ENCODE results near the gene BMP4.
"Not testable (repeated sequence)": the region's sequence is repeated elsewhere in the genome, so short reads cannot be mapped to it uniquely, and the experiment has no call there.

Gene BMP4
- 0 to 0.27 (median 0.16) reads per million in 4 donors for total RNA-seq

- peak in 1 of 5 donors; percentile 36 for DNase-seq
These were observed at the start of gene BMP4 for GRCh38 chr14:53956427-53957201. BMP4 (minus strand) TSS chr14:53956825; CDS start chr14:53952222, 4,603 bp downstream.

- DNase-seq = no peak
These were observed 46.4 kb upstream of the BMP4 start for GRCh38 chr14:54003064-54003463.

DNA sequence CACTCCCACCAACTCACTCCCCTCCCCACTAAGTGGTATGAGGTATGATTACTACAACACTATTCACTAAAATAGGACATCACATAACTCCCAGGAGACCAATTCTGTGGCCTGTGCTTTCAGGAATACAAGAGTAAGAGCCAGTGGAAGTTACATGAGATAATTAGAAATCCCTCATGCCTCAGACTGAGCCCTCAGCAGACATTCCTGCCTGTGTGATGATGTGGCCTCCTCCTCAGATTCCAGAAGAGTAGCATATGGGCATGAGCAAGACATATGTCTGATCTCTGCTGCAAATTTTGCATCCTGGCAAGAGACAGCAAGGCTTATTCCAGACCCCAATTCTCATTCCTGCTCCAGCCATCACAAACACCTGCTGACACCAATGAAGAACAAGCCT lies 46.0 kb upstream of the BMP4 start:
- no peak for DNase-seq

DNA sequence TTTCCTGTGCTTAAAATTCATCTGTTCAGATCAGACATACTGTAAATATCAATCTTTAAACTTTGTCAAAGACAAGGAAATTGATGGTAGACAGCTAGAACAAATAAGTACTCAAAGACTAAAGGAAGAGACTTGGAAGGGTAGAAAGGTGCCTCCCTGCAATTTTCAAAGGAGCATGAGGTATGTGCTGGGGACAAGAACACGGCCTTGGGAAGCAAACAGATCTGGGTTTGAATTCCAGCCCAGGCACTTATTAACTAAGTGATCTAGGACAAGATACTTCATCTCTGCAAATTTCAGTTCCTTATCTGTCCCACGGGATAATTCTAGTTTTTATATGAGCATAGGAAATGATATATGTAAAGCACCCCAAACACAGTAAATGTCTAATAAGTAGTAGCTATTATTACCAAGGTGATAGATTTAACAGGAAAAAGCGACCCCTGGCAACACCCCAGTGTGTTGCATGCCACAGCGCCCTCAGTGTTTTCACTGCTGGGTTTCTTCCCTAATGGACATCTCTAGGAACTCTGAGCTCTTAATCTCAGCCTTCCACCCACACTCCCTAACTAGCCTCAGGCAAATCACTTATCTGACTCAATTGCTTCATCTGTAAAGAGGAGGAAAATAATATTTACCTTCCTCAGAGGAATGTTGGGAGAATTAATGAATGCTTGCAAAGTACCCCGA lies 44.7 kb upstream of the BMP4 start:
- no peak for DNase-seq

DNA sequence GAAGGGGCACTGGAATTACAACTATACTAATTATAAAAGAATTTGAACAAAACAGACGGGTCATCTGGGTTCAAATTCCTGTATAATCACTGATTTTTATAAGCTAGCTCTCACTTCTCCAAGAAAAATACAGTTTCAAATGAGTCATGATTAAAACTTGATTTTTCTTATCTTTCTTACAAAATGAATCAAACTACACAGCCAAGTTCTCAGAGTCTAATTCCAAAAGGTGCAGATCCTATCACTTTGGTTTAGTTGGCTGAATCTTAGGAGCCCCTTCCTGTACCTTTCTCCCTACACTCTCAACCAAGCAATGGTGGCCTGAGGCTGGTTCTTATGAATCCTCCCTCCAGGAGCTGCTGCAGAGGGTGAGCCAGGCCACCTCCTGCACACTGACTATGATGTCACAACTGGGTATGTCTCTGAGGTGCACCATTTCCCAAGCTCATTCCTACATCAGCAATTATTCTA lies 43.8 kb upstream of the BMP4 start:
- no peak for DNase-seq

GRCh38 chr14:53999061-53999488 lies 42.5 kb upstream of the BMP4 start:
- no peak for DNase-seq

DNA sequence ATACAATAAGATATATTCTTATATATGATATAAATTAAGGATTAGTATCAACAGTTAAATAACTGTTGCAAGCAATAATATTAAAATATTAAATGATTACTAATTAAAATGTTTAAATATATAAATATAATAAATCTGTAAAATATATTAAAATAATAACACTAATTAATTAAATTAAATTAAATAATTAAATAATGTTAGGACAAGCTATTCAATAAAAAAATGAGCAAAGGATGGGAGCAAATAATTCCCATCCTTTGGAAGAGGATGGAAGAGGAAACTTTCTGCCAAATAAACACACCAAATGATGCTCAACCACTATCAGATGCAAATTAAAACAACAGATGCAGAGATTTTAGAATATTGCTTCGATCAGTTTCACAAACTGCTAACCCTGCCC lies 39.4 kb upstream of the BMP4 start:
- DNase-seq = no peak

DNA sequence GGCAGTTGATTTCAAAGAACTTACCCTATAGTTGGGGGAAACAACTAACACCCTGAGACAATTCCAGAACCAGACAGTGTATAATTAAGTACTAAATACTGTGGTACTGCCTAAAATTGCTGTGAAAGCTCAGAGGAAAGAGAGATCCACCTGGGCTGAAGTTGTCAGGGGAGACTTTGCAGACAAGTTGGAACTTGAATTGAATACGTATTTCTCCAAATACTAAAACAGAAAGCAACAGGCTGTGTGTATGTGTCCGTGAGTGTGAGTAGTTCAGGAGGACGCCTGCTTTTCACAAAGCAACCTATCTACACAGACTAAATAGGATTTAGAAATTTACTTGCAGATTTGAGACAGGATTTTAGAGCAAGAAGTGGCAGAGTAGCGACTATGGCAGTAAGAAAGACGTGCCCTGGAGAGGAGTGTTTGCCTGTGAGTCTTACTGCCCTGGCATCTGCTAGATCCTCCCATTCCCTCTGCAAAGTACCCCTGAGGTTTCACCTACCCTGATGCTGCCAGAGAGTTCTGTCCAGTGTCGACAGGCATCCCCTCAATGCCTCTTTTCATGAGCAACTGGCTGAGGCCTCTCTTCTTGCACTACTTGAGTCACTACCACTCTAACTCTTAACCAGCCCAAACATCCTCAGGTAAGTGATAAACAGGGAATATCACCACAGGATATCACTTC lies 37.4 kb upstream of the BMP4 start:
- DNase-seq = no peak

DNA sequence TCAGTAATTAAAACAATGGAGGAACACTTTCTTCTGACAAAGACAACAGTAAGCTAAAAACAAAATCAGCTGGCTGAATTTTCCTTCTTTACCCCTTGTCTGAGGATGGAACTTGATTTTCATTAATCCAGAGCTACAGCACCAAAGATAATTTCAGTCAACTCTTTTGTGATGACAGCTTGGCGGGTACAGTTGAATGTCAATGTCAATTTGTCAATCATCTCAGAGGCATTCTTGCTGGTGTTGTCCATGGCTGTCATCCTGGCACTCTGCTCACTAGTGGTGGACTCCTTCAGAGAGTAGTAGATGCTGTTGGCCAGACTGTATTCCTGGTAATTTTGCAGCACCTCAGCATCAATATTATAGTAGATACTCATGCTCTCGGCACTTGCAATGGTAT lies 34.4 kb upstream of the BMP4 start:
- no peak for DNase-seq

- not testable (repeated sequence) for DNase-seq
These were observed 30.1 kb upstream of the BMP4 start for GRCh38 chr14:53986718-53987117.

- DNase-seq = not testable (repeated sequence)
These were observed 28.3 kb upstream of the BMP4 start for GRCh38 chr14:53984958-53985357.

- no peak for DNase-seq
These were observed 26.5 kb upstream of the BMP4 start for GRCh38 chr14:53983112-53983511.

- no peak for DNase-seq
These were observed 25.9 kb upstream of the BMP4 start for GRCh38 chr14:53982546-53982945.

DNA sequence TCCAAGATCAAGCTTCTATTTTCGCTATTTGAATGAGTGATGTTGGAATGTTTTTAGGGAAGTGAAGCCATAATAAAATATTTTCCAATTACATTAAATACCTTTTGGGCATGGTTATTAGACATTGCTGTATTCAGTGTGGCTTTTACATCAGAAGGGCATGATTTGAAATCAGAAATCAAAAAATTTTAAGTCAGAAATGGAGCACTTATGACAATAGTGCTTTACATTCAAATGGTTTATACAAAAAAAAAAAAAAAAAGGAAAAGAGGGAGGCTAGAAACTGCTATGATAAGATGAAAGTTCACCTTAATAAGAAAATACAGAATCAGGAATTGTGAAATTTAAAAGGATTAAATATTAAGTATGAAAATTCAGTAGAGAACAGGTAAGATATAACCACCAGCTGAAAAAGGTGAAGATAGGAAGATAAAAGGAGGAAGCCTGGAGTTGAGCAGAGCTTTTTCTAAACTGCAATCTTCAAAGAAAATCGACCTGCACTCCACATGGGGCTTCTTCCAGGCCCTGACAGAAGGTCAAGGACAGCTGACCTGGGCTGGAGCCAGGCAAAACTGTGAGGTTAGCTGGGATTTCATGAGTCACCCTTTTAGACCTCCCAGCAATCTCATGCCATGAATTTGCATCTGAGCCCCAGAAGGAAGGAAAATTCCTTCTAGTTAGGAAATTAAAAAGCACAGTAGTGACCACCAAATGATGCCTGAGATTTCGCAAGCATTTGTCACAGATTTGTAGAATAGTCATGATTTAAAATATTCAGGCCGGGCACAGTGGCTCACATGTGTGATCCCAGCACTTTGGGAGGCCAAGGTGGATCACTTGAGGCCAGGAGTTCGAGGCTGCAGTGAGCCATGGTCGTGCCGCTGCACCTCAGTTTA lies 23.4 kb upstream of the BMP4 start:
- no peak for DNase-seq

GRCh38 chr14:53979113-53979681 lies 22.6 kb upstream of the BMP4 start:
- DNase-seq = no peak

DNA sequence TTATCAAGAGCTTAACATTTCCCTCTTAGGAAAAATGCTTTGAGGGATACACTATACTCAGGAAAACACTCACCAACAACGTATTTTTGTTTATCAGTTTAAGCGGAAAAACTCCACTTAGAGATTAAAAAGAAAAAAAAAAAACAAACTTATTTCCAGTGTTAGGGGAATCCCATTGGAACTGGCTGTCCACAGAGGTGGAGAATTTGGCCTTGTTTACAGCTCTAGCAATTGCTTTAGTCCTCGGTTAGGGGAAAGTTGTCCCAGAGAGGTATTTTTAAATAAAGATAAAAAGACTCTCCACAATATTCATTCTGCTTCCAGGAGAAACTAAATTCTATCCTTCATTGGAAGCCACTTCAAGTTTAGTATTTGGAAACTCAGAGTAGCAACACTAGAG lies 21.6 kb upstream of the BMP4 start:
- DNase-seq = no peak

DNA sequence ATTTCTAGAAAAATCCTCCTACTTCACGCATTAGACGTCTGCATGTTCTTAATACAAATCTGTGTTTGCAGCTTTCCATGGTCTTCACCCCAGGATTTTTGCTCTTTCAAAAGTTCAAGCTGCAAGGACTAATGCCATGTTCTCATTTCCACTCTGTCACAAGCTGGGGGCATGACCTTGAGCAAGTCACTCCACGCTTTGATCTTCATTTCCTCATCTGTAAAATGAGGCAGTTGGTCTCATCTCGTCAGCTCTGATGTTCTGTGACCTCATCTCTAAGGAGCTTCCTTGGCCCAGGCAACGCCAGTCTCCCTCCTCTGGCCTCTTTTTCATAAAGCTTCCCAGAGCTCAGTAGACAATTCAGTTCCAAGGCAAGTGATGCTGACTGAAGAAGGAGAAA lies 18.8 kb upstream of the BMP4 start:
- no peak for DNase-seq

DNA sequence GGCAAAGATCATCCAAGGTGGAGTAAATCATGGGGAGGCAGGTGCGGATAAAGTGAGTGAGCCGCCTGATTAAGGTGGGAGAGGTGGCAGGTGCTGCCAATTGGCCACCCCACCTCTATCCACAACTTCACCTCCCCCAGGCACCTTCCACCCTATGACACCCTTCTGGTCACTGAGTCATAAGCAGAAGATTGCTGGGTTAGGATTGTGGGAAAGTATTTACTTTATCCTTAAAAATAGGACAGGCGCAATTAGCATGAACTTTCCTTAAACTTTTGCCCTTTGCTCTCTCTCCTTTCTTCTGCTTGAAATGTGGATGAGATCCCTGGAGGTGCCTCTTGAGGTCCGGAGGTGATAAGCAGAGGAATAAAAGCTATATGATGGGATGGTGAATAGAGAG lies 14.9 kb upstream of the BMP4 start:
- no peak for DNase-seq

- DNase-seq = no peak
These were observed 12.7 kb upstream of the BMP4 start for GRCh38 chr14:53969326-53969725.

- DNase-seq = no peak
These were observed 12.1 kb upstream of the BMP4 start for GRCh38 chr14:53968726-53969125.

DNA sequence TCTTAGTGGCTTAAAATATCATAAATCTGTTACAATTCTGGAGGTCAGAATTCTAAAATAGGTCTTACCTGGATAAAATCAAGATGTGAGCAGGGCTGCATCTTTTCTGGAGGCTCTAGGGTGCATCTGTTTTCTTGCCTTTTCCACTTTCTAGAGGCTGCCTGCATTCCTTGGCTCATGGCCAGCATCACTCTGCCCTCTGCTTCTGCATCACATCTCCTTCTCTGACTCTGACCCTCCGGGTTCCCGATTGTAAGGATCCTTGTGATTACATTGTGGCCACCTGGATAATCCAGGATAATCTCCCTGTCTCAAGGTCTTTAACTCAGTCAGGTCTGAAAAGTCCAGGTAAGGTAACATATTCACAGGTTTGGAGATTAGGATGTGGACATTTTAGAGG lies 11.0 kb upstream of the BMP4 start:
- no peak for DNase-seq

DNA sequence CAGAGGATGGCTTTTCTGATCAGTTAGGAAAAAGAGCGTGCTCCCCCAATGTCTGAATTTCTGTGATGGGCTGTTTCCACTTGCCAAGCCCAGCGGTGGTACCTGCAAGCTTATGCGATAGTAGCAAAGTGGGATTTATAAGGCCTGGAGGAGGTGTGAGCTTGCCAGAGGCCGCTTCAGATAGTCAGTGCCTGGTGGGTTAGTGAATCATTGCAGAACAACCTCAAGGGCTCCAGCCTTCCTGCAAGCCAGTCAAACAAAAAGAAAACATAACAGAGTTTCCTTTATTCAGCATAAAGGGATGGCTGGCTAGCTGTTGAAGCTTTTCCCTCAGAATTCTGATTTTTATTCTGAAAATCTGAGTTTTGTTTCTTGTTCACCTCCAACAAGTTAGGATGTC lies 7.6 kb upstream of the BMP4 start:
- no peak for DNase-seq

Data from T-helper 1 cell (primary cell).